Activated naive CD4-positive, alpha-beta T cell treated with anti-CD3 and anti-CD28 coated beads, Interleukin-2, amount 50 U/mL, for 24 hours (primary cell): ENCODE measurements around the gene ST7L.

Experiments
- H3K27ac Mint-ChIP-seq: one replicate; pipeline ENCODE4 v1.8.0; 2021; ENCODE audit warnings: mild to moderate bottlenecking, mixed read lengths
- H3K27me3 Mint-ChIP-seq: one replicate; pipeline ENCODE4 v1.8.0; 2021; ENCODE audit warnings: mixed read lengths
- H3K36me3 Mint-ChIP-seq: one replicate; pipeline ENCODE4 v1.8.0; 2021; ENCODE audit warnings: mixed read lengths
- H3K4me1 Mint-ChIP-seq: one replicate; pipeline ENCODE4 v1.8.0; 2021; ENCODE audit warnings: mixed read lengths
- H3K4me3 Mint-ChIP-seq: one replicate; pipeline ENCODE4 v1.8.0; 2021; ENCODE audit warnings: mild to moderate bottlenecking, mixed read lengths
- H3K9me3 Mint-ChIP-seq: one replicate; pipeline ENCODE4 v1.8.0; 2021; ENCODE audit warnings: mixed read lengths

The ST7L gene

GRCh38 chr1:112542206-112542973, 76.6 kb downstream of the ST7L start:
- Mint-ChIP-seq H3K36me3 (peaks cover 12% of the 10 kb centered on the region), H3K4me1 (no peaks in the 10 kb centered on the region), H3K27ac (no peak overlapping the region), H3K9me3 (no peaks in the 10 kb centered on the region), H3K4me3 (no peak overlapping the region), H3K27me3 (no peaks in the 10 kb centered on the region)

GRCh38 chr1:112541299-112541698, 77.6 kb downstream of the ST7L start:
- peaks cover 12% of the 10 kb centered on the region for H3K36me3 Mint-ChIP-seq
- H3K9me3 Mint-ChIP-seq = no peaks in the 10 kb centered on the region
- no peak overlapping the region for H3K27ac Mint-ChIP-seq
- no peaks in the 10 kb centered on the region for H3K27me3 Mint-ChIP-seq
- H3K4me1 Mint-ChIP-seq = no peaks in the 10 kb centered on the region
- no peak overlapping the region for H3K4me3 Mint-ChIP-seq

GRCh38 chr1:112540226-112540794, 78.6 kb downstream of the ST7L start:
- Mint-ChIP-seq H3K4me3 (no peak overlapping the region), H3K9me3 (no peaks in the 10 kb centered on the region), H3K36me3 (peaks cover 12% of the 10 kb centered on the region), H3K27me3 (no peaks in the 10 kb centered on the region), H3K4me1 (no peaks in the 10 kb centered on the region), H3K27ac (no peak overlapping the region)

- Mint-ChIP-seq H3K36me3 (peaks cover 16% of the 10 kb centered on the region), H3K9me3 (no peaks in the 10 kb centered on the region)
Observed at GRCh38 chr1:112538883-112539282, 80.1 kb downstream of the ST7L start.

GRCh38 chr1:112537456-112537855, 81.5 kb downstream of the ST7L start:
- H3K9me3 Mint-ChIP-seq = no peaks in the 10 kb centered on the region
- H3K4me1 Mint-ChIP-seq = no peaks in the 10 kb centered on the region
- no peak overlapping the region for H3K27ac Mint-ChIP-seq
- peaks cover 16% of the 10 kb centered on the region for H3K36me3 Mint-ChIP-seq
- H3K4me3 Mint-ChIP-seq = no peak overlapping the region
- no peaks in the 10 kb centered on the region for H3K27me3 Mint-ChIP-seq

More at GRCh38 chr1:112538883-112539282, 80.1 kb downstream of the ST7L start:
- Mint-ChIP-seq H3K4me3 (no peak overlapping the region), H3K27ac (no peak overlapping the region), H3K4me1 (no peaks in the 10 kb centered on the region), H3K27me3 (no peaks in the 10 kb centered on the region)

GRCh38 chr1:112536561-112536960, 82.4 kb downstream of the ST7L start:
- Mint-ChIP-seq H3K27me3 (no peaks in the 10 kb centered on the region), H3K36me3 (peaks cover 12% of the 10 kb centered on the region), H3K9me3 (no peaks in the 10 kb centered on the region), H3K27ac (no peak overlapping the region), H3K4me1 (no peaks in the 10 kb centered on the region), H3K4me3 (no peak overlapping the region)

GRCh38 chr1:112533029-112533428, 85.9 kb downstream of the ST7L start:
- Mint-ChIP-seq H3K9me3 (no peaks in the 10 kb centered on the region), H3K27ac (no peak overlapping the region), H3K36me3 (peaks cover 8% of the 10 kb centered on the region), H3K4me1 (no peaks in the 10 kb centered on the region), H3K4me3 (no peak overlapping the region), H3K27me3 (no peaks in the 10 kb centered on the region)

- Mint-ChIP-seq H3K27ac (no peak overlapping the region), H3K9me3 (no peaks in the 10 kb centered on the region)
Observed at GRCh38 chr1:112532064-112532463, 86.9 kb downstream of the ST7L start.

GRCh38 chr1:112530832-112531231, 88.1 kb downstream of the ST7L start:
- H3K4me3 Mint-ChIP-seq = no peak overlapping the region
- H3K36me3 Mint-ChIP-seq = peaks cover 17% of the 10 kb centered on the region
- H3K4me1 Mint-ChIP-seq = no peaks in the 10 kb centered on the region
- no peaks in the 10 kb centered on the region for H3K27me3 Mint-ChIP-seq
- H3K9me3 Mint-ChIP-seq = no peaks in the 10 kb centered on the region
- no peak overlapping the region for H3K27ac Mint-ChIP-seq

More at GRCh38 chr1:112532064-112532463, 86.9 kb downstream of the ST7L start:
- no peak overlapping the region for H3K4me3 Mint-ChIP-seq
- H3K36me3 Mint-ChIP-seq = peaks cover 16% of the 10 kb centered on the region
- no peaks in the 10 kb centered on the region for H3K4me1 Mint-ChIP-seq
- H3K27me3 Mint-ChIP-seq = no peaks in the 10 kb centered on the region

- H3K27ac Mint-ChIP-seq = no peak overlapping the region
- H3K36me3 Mint-ChIP-seq = peaks cover 16% of the 10 kb centered on the region
- no peaks in the 10 kb centered on the region for H3K9me3 Mint-ChIP-seq
- no peaks in the 10 kb centered on the region for H3K27me3 Mint-ChIP-seq
- no peaks in the 10 kb centered on the region for H3K4me1 Mint-ChIP-seq
- H3K4me3 Mint-ChIP-seq = no peak overlapping the region
Observed at GRCh38 chr1:112529301-112529700, 89.6 kb downstream of the ST7L start.

GRCh38 chr1:112528076-112528475, 90.9 kb downstream of the ST7L start:
- no peaks in the 10 kb centered on the region for H3K9me3 Mint-ChIP-seq
- H3K36me3 Mint-ChIP-seq = peaks cover 14% of the 10 kb centered on the region
- H3K27me3 Mint-ChIP-seq = no peaks in the 10 kb centered on the region
- H3K27ac Mint-ChIP-seq = no peak overlapping the region
- H3K4me3 Mint-ChIP-seq = no peak overlapping the region
- no peaks in the 10 kb centered on the region for H3K4me1 Mint-ChIP-seq

GRCh38 chr1:112527266-112528010, 91.5 kb downstream of the ST7L start:
- no peaks in the 10 kb centered on the region for H3K9me3 Mint-ChIP-seq
- H3K27me3 Mint-ChIP-seq = no peaks in the 10 kb centered on the region
- H3K4me3 Mint-ChIP-seq = no peak overlapping the region
- H3K27ac Mint-ChIP-seq = no peak overlapping the region
- H3K4me1 Mint-ChIP-seq = no peaks in the 10 kb centered on the region
- peaks cover 14% of the 10 kb centered on the region for H3K36me3 Mint-ChIP-seq

- H3K4me1 Mint-ChIP-seq = no peaks in the 10 kb centered on the region
- H3K36me3 Mint-ChIP-seq = peaks cover 16% of the 10 kb centered on the region
- no peak overlapping the region for H3K4me3 Mint-ChIP-seq
- H3K27me3 Mint-ChIP-seq = no peaks in the 10 kb centered on the region
- H3K9me3 Mint-ChIP-seq = no peaks in the 10 kb centered on the region
- H3K27ac Mint-ChIP-seq = no peak overlapping the region
Observed at GRCh38 chr1:112524986-112525385, 94.0 kb downstream of the ST7L start.

GRCh38 chr1:112524251-112524650, 94.7 kb downstream of the ST7L start:
- H3K9me3 Mint-ChIP-seq = no peaks in the 10 kb centered on the region
- no peak overlapping the region for H3K27ac Mint-ChIP-seq
- peaks cover 16% of the 10 kb centered on the region for H3K36me3 Mint-ChIP-seq
- H3K27me3 Mint-ChIP-seq = no peaks in the 10 kb centered on the region
- H3K4me3 Mint-ChIP-seq = no peak overlapping the region
- H3K4me1 Mint-ChIP-seq = no peaks in the 10 kb centered on the region

GRCh38 chr1:112522621-112523020, 96.3 kb downstream of the ST7L start:
- Mint-ChIP-seq H3K27ac (no peak overlapping the region), H3K36me3 (peaks cover 13% of the 10 kb centered on the region), H3K9me3 (no peaks in the 10 kb centered on the region), H3K4me1 (no peaks in the 10 kb centered on the region), H3K27me3 (no peaks in the 10 kb centered on the region), H3K4me3 (no peak overlapping the region)

GRCh38 chr1:112520166-112520565, 98.8 kb downstream of the ST7L start:
- Mint-ChIP-seq H3K36me3 (peaks cover 6% of the 10 kb centered on the region), H3K4me1 (no peaks in the 10 kb centered on the region), H3K27ac (no peak overlapping the region), H3K4me3 (no peak overlapping the region), H3K27me3 (no peaks in the 10 kb centered on the region), H3K9me3 (no peaks in the 10 kb centered on the region)
